ENCODE data around the gene MAPK9. TPM values are rescaled to one million over a fixed set of nuclear protein-coding genes. Genes with fewer than 3 reads are reported as not detected.
"Not testable (repeated sequence)": the region's sequence is repeated elsewhere in the genome, so short reads cannot be mapped to it uniquely, and the experiment has no call there.

The MAPK9 gene
- total RNA-seq, 1 experiment from 2014 or later: 37.8 TPM

- no peak for DNase-seq (ENCODE audit: low read depth)
Measured at GRCh38 chr5:180235077-180235476, 56.8 kb downstream of the MAPK9 start.

- DNase-seq (ENCODE audit: low read depth): no peak
Measured at GRCh38 chr5:180234271-180234670, 57.6 kb downstream of the MAPK9 start.

DNA sequence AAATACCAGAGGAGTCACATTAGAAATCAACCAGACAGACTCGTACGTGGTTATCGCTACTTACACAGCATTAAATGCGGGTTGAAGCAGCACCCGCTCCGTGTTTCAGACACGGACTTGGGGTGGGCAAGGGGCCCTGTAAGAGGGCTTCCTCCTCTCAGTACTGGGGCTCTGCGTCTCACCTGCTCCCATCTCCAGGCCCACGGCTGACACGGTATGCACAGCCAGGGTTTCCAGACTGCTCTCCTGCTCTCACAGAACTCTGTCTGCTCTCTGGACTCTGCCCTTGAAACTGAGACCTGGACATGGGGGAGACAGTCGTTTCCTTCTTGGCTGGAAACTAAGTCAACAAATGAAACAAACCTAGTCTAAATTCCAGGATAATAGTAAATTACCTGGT lies 58.2 kb downstream of the MAPK9 start:
- no peak for DNase-seq (ENCODE audit: low read depth)

DNA sequence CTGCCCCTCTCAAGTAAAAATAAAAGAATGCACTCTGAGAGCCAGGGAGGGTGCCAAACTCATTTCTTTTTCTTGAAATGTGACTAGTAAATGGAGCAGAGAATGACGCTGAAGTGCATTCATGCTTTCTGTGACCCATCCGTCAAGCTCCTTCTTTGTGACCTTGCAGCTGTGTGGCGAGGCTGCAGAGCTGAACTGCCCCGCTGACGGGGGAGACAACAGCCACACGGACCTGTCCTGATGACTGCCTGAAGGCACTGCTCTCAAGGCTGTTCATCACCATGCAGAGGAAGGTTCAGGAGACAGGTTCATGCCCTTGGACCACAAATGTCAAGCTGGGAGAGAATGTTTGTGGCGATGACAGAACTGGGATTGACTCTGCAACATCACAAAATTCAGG lies 61.9 kb downstream of the MAPK9 start:
- no peak for DNase-seq (ENCODE audit: low read depth)

DNA sequence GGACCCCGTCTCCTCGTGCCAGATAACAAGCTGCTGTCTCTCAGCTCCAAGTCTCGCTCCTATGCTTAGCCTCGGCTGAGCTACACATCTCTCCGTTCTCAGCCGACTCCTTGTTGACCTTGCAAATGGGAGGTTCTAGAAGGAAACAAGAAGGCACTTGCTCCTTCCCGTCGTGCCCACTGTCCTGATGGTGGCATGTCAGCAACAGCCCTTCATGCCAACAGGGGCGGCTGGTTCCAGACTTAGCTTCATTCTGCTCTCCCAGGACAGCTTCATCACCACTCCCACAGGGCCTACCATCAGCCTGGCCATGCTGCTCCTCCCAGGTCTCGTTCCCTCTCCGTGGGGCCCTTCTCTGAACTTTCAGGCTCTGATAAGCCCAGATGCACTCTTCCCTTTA lies 69.8 kb downstream of the MAPK9 start:
- DNase-seq (ENCODE audit: low read depth): no peak

- no peak for DNase-seq (ENCODE audit: low read depth)
Measured at GRCh38 chr5:180217797-180218196, 74.1 kb downstream of the MAPK9 start.

DNA sequence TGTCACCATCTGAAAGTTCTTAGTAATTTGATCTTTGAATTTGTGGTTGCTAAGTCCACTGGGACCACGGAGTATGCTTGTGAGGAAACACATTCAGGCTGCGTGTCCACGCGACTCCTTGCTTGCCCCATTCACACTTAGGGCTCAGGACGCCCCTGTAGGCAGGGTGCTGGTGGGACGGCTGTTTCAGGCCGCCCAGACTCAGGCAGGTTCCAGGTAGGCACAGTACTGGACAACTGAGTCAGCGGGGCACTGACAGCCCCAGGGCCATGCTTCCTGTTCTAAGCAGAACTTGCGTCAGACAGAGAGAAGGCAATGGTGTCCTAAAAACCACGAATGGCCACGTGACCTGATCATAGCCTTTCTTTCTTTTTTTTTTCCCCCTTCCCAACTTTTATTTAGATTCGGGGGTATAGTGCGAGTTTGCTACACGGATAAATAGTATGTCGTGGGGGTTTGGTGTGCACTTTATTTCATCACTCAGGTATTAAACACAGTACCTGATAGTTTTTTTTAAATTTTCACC lies 75.2 kb downstream of the MAPK9 start:
- no peak for DNase-seq (ENCODE audit: low read depth)

GRCh38 chr5:180215783-180216630 lies 75.9 kb downstream of the MAPK9 start:
- DNase-seq (ENCODE audit: low read depth): no peak

DNA sequence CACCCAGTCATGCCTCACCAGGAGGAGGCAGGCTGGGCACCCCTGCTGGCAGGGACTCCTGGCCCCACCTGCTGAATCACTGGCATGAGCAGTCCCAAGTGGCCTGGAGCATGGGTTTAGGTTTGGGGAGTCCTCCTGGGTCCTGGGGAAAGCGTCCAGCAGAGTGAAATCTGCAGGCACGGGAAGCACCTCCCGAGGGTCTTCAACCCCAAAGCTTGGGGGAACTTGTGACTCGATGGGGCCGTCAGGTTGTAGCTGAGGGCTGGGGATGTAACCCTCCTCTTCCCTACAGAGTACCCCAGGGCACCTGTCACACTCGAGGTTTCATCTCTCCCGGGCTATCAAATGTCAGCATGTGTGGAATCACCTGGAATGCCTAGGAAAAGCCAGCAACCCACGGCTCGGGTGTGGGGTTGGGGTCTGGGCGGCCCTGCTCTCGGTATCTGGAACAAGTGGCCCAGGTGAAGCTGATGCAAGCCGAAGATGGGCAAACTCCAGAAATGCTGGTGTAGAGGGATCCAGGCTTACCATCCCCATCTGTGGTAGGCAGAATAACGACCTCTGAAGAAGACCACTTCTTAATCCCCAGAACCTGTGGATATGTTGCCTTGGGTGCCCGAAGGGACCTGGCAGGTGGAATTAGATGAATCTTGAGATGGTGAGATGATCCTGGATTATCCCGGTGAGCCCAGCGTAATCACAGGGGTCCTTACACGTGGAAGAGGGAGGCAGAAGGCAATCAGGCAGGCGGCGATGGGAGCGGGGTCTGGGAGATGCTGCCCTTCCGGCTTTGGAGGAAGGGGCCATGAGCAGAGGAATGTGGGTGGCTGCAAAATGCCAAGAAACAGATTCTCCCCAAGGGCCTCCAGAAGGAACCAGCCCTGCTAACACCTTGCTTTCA lies 76.8 kb downstream of the MAPK9 start:
- no peak for DNase-seq (ENCODE audit: low read depth)

DNA sequence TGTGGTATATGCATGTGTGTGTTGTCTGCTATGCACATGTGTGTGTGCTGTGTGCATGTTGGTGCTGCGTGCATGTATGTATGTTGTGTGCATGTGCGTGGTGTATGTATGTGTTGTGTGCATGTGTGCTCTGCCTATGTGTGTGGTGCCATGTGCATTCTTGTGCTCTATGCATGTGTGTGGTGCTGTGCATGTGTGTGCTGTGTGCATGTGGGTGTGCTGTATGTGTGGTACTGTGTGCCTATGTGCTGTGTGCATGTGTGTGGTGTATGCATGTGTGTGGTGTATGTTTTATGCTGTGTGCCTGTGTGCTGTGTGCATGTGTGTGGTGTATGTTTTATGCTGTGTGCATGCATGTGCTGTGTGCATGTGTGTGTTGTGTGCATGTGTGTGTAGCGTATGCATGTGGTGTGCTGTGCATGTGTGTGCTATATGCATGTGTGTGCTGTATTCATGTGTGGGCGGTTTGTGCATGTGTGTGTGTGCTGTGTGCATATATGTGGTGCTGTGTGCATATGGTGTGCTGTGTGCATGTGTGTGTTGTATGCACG lies 78.2 kb downstream of the MAPK9 start:
- DNase-seq (ENCODE audit: low read depth): no peak

- DNase-seq (ENCODE audit: low read depth): peak; percentile 20
Measured at GRCh38 chr5:180213256-180213600, 78.7 kb downstream of the MAPK9 start.

DNA sequence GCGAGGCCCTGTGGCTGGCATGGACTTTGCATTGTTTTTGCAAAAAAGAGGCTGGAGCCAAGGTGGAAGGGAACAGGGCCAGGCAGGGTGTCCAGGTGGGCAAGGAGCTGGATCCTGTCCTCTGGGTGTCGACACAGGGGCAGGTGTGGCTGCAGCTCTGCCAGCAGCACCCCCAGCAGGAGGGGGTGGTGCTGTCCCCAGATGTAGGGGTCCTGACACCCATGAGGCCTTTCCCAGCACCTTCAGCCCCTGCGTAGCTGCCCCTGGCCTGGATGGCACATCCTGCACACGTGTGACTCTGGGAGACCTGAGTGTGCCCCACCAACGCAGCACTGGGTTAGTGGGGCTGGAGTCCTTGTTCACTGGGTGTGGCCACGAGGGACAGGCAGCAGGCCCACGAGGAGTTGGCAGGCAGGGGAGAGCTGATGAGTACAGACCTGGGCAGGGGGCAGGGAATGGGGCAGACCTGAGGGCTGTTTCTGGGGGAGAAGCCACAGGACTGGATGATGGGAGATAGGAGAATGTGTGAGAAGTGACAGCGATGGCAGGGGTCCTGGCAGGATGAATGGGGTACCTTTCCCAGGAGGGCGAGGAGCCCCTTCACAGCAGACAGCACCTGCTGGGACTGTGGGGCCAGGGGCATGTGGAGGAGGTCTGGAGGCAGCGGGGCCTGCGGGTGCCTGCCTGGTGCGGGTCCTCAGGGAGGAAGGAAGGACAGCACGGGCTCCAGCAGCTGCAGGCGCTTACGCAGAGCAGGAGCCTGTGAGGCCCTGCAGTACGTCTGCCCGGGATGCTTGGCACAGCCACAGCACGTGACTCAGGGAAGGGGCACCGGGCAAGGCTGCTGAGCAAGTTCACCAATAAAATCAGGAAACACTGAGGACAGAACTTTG lies 79.3 kb downstream of the MAPK9 start:
- no peak for DNase-seq (ENCODE audit: low read depth)

GRCh38 chr5:180211761-180212035 lies 80.2 kb downstream of the MAPK9 start:
- DNase-seq (ENCODE audit: low read depth): no peak

- no peak for DNase-seq (ENCODE audit: low read depth)
Measured at GRCh38 chr5:180210961-180211760, 80.7 kb downstream of the MAPK9 start.

DNA sequence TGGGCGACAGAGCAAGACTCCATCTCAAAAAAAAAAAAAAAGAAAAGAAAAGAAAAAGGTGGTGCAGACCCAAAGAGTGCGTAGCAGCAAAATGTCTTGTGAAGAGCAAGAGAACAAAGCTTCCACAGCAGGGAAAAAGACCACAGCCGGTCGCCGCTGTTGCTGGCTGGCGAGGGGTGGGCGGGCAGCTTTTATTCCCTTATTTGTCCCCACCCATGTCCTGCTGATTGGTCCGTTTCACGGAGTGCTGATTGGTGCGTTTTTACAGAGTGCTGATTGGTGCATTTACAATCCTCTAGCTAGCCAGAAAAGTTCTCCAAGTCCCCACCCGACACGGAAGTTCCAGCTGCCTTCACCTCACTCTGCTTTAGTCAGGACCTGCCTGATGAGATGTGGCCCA lies 81.8 kb downstream of the MAPK9 start:
- not testable (repeated sequence) for DNase-seq (ENCODE audit: low read depth)

GRCh38 chr5:180209137-180209581 lies 82.7 kb downstream of the MAPK9 start, which contains the start of gene RASGEF1C:
Gene RASGEF1C, minus strand, starts transcription at chr5:180209211. Its CDS starts 71,159 bp downstream, at chr5:180138052.
- DNase-seq (ENCODE audit: low read depth): peak; percentile 45

DNA sequence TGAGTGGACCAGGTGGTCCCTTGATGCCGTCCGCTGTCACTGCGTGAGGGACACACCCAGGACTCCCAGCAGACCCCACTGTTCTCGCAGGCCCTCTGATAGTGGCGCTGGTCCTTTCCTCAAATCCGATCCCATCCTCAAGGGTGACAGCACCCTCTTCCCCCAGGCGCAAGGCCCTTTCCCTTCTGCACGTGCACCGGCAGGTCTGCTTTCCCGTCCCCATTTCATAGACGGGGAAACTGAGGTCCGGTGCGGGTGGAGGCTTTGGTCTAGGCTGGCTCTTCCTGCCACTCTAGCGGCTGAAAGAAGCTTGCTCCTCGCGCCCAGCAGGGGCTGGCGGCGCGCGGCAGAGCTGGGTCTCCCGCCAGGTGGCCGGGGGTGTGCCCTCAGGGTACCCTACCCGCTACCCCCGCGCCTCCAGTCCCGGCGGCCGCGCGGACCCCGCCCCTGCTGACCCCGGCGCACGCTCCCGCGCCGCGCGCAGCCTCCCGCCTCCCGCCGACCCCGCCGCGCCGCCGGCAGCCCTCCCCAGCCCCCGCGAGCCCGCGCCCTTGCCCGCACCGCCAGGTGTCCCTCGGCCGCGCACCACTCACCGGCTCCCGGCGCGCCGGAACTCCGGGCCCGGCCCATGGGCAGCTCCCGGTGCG lies 83.3 kb downstream of the MAPK9 start:
- DNase-seq (ENCODE audit: low read depth): no peak

- no peak for DNase-seq (ENCODE audit: low read depth)
Measured at GRCh38 chr5:180208038-180208434, 83.8 kb downstream of the MAPK9 start.

DNA sequence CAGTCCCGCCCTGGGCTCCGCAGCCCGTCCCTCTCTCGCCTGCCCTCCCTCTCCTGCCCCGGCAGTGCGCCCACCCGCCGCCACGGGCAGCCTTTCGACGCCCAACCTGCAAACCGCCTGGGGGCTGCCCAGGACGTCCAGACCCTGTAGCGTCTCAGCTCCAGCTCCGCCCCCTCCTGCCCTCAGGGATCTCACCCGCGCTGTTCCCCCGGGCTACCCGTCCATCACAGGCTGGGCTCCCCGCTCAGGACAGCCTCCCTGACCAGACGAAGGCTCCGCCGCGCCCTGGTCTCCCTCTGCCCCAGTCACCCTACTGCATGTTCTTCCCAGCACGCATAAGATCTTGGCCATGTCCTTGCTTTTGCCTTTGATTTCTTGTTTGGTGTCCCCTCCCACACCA lies 84.3 kb downstream of the MAPK9 start:
- no peak for DNase-seq (ENCODE audit: low read depth)

GRCh38 chr5:180206993-180207392 lies 84.9 kb downstream of the MAPK9 start:
- no peak for DNase-seq (ENCODE audit: low read depth)
